Esophagus muscularis mucosa (tissue), 4 donors: ENCODE results near the gene FILIP1L.

Experiments used
- CTCF ChIP-seq, 3 experiments: fragments of 200-600 bp in 2 of 3; fragments of 450-650 bp in 1 of 3; sonication (generic) in 2 of 3; IDR thresholded peaks; one replicate each; pipeline ENCODE4 v1.5.1; 2017 to 2019; ENCODE audit warnings: antibody characterized with exemption in 3 of 3, mild to moderate bottlenecking in 2 of 3, moderate library complexity in 1 of 3
- EP300 ChIP-seq: sonication (generic); formaldehyde crosslinking; IDR thresholded peaks from one replicate; pipeline ENCODE4 v1.6.1; 2017; ENCODE audit warnings: antibody characterized with exemption
- POLR2A ChIP-seq: fragments of 450-650 bp; IDR thresholded peaks from one replicate; pipeline ENCODE4 v1.6.1; 2017; ENCODE audit warnings: antibody characterized with exemption, moderate library complexity, mild to moderate bottlenecking, low read depth

GRCh38 chr3:99974989-99975388 is 139.3 kb downstream of the FILIP1L start:
- TF ChIP-seq CTCF (IDR thresholded peaks at IDR 0.05) (no peak), EP300 (no peak), POLR2A (no peak)
